Smooth muscle cell (in vitro differentiated cells): ENCODE data around the gene VPS26A. TPM values are rescaled to one million over a fixed set of nuclear protein-coding genes. Genes with fewer than 3 reads are reported as not detected.
A peak's percentile ranks its signal among the peaks of the same experiment; 100 is the strongest.

Source experiments
- DNase-seq: peaks from one replicate; lab custom pipeline; 2025; ENCODE audit not compliant: unreplicated experiment; lab: John Stamatoyannopoulos, UW
- H2AFZ ChIP-seq: fragments of 200-600 bp; sonication (generic); 2 replicates; pipeline ENCODE4 v1.6.0; 2016; ENCODE audit warnings: antibody characterized with exemption, low read depth, mild to moderate bottlenecking
- H3F3A ChIP-seq: fragments of 200-600 bp; sonication (generic); 2 replicates; pipeline ENCODE4 v1.6.0; 2017; ENCODE audit warnings: antibody characterized with exemption, low read depth
- H3K27ac ChIP-seq: fragments of 200-600 bp; sonication (generic); 2 replicates; pipeline ENCODE4 v1.5.1; 2016; ENCODE audit warnings: low read depth, mild to moderate bottlenecking
- H3K27me3 ChIP-seq: fragments of 200-600 bp; sonication (generic); 2 replicates; pipeline ENCODE4 v1.6.1; 2016; ENCODE audit warnings: low read depth, mild to moderate bottlenecking
- H3K36me3 ChIP-seq: fragments of 200-600 bp; sonication (generic); 2 replicates; pipeline ENCODE4 v1.5.1; 2016; ENCODE audit warnings: low read depth
- H3K4me1 ChIP-seq: fragments of 200-600 bp; sonication (generic); 2 replicates; pipeline ENCODE4 v1.5.1; 2016; ENCODE audit warnings: low read depth
- H3K4me2 ChIP-seq: fragments of 200-600 bp; sonication (generic); 2 replicates; pipeline ENCODE4 v1.6.0; 2016; ENCODE audit warnings: mild to moderate bottlenecking
- H3K4me3 ChIP-seq: fragments of 200-600 bp; sonication (generic); 2 replicates; pipeline ENCODE4 v1.5.1; 2016; ENCODE audit warnings: mild to moderate bottlenecking
- H3K79me2 ChIP-seq: fragments of 200-600 bp; sonication (generic); 2 replicates; pipeline ENCODE4 v1.6.0; 2016; ENCODE audit warnings: low read depth, mild to moderate bottlenecking
- H3K9ac ChIP-seq: fragments of 200-600 bp; sonication (generic); 2 replicates; pipeline ENCODE4 v1.6.0; 2016; ENCODE audit warnings: low read depth
- H3K9me3 ChIP-seq: fragments of 200-600 bp; sonication (generic); replicated peaks from 2 replicates; pipeline ENCODE4 v1.5.1; 2016; ENCODE audit warnings: low read depth
- H4K20me1 ChIP-seq: fragments of 200-600 bp; sonication (generic); 2 replicates; pipeline ENCODE4 v1.6.0; 2016; ENCODE audit warnings: low read depth
- WGBS: methylation state at CpG from one replicate; pipeline ENCODE4 v1.1.7; 2016; ENCODE audit warnings: low lambda C conversion rate; 5-methylcytosine and 5-hydroxymethylcytosine counted together
- polyA plus RNA-seq: library from polyadenylated mRNA; unstranded; fragments of >200 nt; fragmentation: Nextera tagmentation; extraction: Ambion mirVana; gene quantifications from 2 replicates; pipeline ENCODE4 v1.2.1, GENCODE V29; 2016
- total RNA-seq: library from RNA; depleted of rRNA; stranded (reverse); fragments of >200 nt; gene quantifications from 2 replicates; pipeline ENCODE4 v1.2.3, GENCODE V29; 2014
- TF ChIP-seq, protein P1 (sequence below): fragments of 200-600 bp; sonication (generic); IDR thresholded peaks from 2 replicates; pipeline ENCODE4 v1.5.1; 2017; ENCODE audit warnings: borderline replicate concordance, mild to moderate bottlenecking, antibody characterized with exemption; ENCODE audit not compliant: insufficient read depth, poor library complexity, severe bottlenecking

Gene VPS26A
- total and polyA plus RNA-seq, 2 experiments from 2014 or later: 28.3 to 36.8 TPM

DNA sequence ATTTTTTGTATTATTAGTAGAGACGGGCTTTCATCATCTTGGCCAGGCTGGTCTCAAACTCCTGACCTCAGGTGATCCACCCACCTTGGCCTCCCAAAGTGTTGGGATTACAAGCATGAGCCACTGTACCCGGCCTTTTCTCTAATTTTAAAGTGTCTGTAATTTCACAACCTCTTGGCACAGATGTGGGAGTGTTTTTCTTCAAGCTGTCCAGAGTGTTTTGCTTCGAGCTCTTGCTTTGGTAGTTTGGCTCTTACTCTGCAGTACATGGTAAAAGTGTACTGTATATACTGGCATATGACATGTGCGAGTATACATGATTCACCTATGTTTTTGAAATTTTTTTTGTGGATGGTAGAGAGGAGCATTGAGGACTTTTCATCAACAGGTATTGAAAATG, 26.2 kb upstream of the VPS26A start:
- 86% methylated on average over 4 of the region's 4 CpGs for WGBS

DNA sequence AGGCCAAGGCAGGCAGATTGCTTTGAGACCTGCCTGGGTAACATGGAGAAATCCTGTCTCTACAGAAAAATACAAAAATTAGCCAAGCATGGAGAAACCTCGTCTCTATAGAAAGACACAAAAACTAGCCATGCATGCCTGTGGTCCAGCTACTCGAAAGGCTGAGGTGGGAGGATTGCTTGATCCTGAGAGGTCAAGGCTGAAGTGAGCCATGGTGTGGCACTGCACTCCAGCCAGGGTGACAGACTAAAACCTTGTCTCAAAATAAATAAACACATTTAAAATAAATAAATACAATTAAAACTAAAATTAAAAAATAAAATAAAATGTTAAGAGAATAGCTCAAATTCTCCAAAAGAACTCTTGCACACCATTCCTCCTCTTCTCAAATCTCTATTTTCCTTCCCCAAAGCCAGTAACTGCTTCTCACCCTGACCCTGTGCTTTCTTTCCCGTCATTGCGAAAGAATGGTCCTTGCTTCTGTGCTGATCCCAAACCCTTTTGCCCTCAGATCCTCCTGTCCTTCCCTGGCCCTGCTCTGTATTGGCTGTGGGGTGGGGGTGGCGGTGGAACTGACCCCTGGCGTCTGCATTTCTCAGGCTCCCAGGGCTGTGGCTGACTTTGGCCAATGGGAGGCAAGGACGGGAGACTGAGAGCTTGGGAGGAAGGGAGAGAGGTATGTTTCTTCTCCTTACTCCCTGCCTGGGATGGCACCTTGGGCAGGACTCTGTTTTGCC, 23.7 kb upstream of the VPS26A start:
- no peak overlapping the region for H2AFZ ChIP-seq
- no peaks in the 10 kb centered on the region for H3F3A ChIP-seq
- no peaks in the 10 kb centered on the region for H3K36me3 ChIP-seq
- WGBS: 62% methylated on average over 7 of the region's 7 CpGs
- no peak overlapping the region for H3K9ac ChIP-seq
- H4K20me1 ChIP-seq: no peaks in the 10 kb centered on the region
- no peaks in the 10 kb centered on the region for H3K9me3 ChIP-seq
- no peak for DNase-seq
- no peaks in the 10 kb centered on the region for H3K27me3 ChIP-seq
- H3K4me1 ChIP-seq: no peaks in the 10 kb centered on the region
- TF ChIP-seq, protein P1, sequence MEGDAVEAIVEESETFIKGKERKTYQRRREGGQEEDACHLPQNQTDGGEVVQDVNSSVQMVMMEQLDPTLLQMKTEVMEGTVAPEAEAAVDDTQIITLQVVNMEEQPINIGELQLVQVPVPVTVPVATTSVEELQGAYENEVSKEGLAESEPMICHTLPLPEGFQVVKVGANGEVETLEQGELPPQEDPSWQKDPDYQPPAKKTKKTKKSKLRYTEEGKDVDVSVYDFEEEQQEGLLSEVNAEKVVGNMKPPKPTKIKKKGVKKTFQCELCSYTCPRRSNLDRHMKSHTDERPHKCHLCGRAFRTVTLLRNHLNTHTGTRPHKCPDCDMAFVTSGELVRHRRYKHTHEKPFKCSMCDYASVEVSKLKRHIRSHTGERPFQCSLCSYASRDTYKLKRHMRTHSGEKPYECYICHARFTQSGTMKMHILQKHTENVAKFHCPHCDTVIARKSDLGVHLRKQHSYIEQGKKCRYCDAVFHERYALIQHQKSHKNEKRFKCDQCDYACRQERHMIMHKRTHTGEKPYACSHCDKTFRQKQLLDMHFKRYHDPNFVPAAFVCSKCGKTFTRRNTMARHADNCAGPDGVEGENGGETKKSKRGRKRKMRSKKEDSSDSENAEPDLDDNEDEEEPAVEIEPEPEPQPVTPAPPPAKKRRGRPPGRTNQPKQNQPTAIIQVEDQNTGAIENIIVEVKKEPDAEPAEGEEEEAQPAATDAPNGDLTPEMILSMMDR: no peak
- no peak overlapping the region for H3K27ac ChIP-seq
- H3K79me2 ChIP-seq: no peaks in the 10 kb centered on the region
- H3K4me3 ChIP-seq: no peak overlapping the region
- no peak overlapping the region for H3K4me2 ChIP-seq

More for the DNA sequence above, 26.2 kb upstream of the VPS26A start:
- no peak overlapping the region for H3K4me2 ChIP-seq
- H4K20me1 ChIP-seq: no peaks in the 10 kb centered on the region
- no peaks in the 10 kb centered on the region for H3K9me3 ChIP-seq
- no peak for DNase-seq
- no peaks in the 10 kb centered on the region for H3K36me3 ChIP-seq
- H3K27me3 ChIP-seq: no peaks in the 10 kb centered on the region
- TF ChIP-seq, protein P1: no peak
- H3K4me3 ChIP-seq: no peak overlapping the region
- H3K4me1 ChIP-seq: no peaks in the 10 kb centered on the region
- no peaks in the 10 kb centered on the region for H3F3A ChIP-seq
- H2AFZ ChIP-seq: no peak overlapping the region
- H3K27ac ChIP-seq: no peak overlapping the region
- no peak overlapping the region for H3K9ac ChIP-seq
- H3K79me2 ChIP-seq: no peaks in the 10 kb centered on the region

GRCh38 chr10:69101451-69102095, 22.4 kb upstream of the VPS26A start:
- Histone ChIP-seq H3K79me2 (no peaks in the 10 kb centered on the region), H3F3A (no peaks in the 10 kb centered on the region), H3K27me3 (no peaks in the 10 kb centered on the region), H3K4me2 (no peak overlapping the region), H4K20me1 (no peaks in the 10 kb centered on the region), H3K36me3 (no peaks in the 10 kb centered on the region), H3K4me3 (no peak overlapping the region), H2AFZ (peak overlapping the region; percentile 83), H3K9me3 (no peaks in the 10 kb centered on the region), H3K4me1 (no peaks in the 10 kb centered on the region), H3K9ac (no peak overlapping the region), H3K27ac (no peak overlapping the region)
- WGBS: 62% methylated on average over 6 of the region's 6 CpGs
- DNase-seq: no peak
- TF ChIP-seq, protein P1: no peak
